Activated naive CD8-positive, alpha-beta T cell (primary cell): ENCODE measurements around the gene RAB3IL1.
A peak's percentile ranks its signal among the peaks of the same experiment; 100 is the strongest.

ENCODE experiments used
- H3K27ac Mint-ChIP-seq: one replicate; pipeline ENCODE4 v1.8.0; 2021; ENCODE audit warnings: mixed read lengths
- H3K27me3 Mint-ChIP-seq: one replicate; pipeline ENCODE4 v1.8.0; 2021; ENCODE audit warnings: mixed read lengths
- H3K36me3 Mint-ChIP-seq: one replicate; pipeline ENCODE4 v1.8.0; 2021; ENCODE audit warnings: mixed read lengths
- H3K4me1 Mint-ChIP-seq: one replicate; pipeline ENCODE4 v1.8.0; 2021; ENCODE audit warnings: low read depth, mixed read lengths
- H3K4me3 Mint-ChIP-seq: one replicate; pipeline ENCODE4 v1.8.0; 2021; ENCODE audit warnings: mild to moderate bottlenecking, mixed read lengths
- H3K9me3 Mint-ChIP-seq: one replicate; pipeline ENCODE4 v1.8.0; 2021; ENCODE audit warnings: low read depth, mixed read lengths

RAB3IL1 gene

DNA sequence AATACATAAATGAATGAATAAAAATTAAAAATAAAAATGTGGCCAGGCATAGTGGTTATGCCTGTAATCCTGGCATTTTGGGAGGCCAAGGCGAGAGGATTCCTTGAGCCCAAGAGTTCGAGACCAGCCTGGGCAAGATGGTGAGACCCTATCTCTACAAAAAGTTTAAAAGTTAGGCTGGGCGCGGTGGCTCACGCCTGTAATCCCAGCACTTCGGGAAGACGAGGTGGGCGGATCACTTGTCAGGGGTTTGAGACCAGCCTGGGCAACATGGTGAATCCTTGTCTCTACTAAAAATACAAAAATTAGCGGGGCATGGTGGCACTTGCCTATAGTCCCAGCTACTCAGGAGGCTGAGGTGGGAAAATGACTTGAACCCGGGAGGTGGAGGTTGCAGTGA is 23.1 kb upstream of the RAB3IL1 start:
- Mint-ChIP-seq H3K4me3 (no peak overlapping the region), H3K27me3 (peaks cover 10% of the 10 kb centered on the region), H3K27ac (no peak overlapping the region), H3K36me3 (peaks cover 9% of the 10 kb centered on the region), H3K9me3 (peaks cover 16% of the 10 kb centered on the region), H3K4me1 (no peaks in the 10 kb centered on the region)

DNA sequence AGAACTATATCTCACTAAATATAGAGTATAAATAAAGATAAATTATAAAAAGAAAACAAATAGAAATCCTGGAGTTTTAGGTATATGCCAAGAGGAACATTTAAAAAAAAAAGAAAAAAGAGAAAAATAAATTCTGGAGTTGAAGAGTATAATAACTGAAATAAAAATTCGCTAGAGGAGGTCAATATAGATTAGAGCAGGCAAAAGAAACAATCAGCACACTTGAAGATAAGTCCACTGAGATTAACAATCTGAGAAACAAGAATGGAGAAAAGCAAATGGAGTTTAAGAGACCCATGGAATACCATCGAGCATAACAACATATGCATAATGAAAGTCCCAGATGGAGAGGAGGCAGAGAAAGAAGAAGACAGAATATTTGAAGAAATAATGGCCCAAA is 18.5 kb upstream of the RAB3IL1 start:
- Mint-ChIP-seq H3K4me1 (no peaks in the 10 kb centered on the region), H3K9me3 (peaks cover 16% of the 10 kb centered on the region), H3K4me3 (no peak overlapping the region), H3K36me3 (peaks cover 13% of the 10 kb centered on the region), H3K27ac (no peak overlapping the region), H3K27me3 (peaks cover 28% of the 10 kb centered on the region)

DNA sequence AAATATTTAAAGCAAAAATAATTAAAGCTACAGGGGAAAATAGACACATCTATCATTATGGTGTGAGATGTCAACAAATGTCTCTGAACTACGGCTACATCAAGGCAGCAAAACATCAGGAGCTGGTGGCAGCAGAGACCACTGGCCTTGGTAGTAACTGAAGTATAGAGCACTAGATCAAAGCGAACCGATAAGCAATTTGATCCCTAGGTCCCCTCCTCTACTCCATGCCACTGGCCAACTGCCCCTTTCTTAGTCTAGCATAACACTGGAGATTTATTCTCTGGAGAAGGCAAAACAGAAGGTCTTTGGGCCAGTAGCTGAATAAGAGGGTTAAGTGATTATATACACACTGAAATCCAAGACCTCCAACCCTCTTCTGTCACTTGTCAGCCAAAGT is 13.6 kb upstream of the RAB3IL1 start:
- peaks cover 4% of the 10 kb centered on the region for H3K36me3 Mint-ChIP-seq
- H3K27ac Mint-ChIP-seq, result no peak overlapping the region
- H3K4me3 Mint-ChIP-seq, result no peak overlapping the region
- no peaks in the 10 kb centered on the region for H3K4me1 Mint-ChIP-seq
- H3K9me3 Mint-ChIP-seq, result peaks cover 2% of the 10 kb centered on the region
- peaks cover 20% of the 10 kb centered on the region for H3K27me3 Mint-ChIP-seq

DNA sequence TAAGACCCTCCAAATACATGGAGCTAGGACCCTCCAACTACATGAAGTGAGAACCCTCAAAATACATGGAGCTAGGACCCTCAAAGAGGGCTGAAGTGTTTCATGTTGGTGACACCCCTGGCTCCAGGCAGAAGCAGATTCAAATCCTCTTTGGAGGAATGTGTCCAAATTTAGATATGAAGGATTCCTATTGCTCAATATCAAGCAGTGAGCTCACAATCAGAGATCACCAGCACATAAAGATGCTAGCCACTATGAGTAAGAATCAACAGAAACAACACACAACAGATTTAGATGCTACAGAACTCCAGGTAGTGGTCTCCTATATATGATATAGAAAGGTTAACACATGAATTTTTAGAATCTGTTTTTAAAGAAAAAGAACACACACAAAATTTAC is 11.2 kb upstream of the RAB3IL1 start:
- Mint-ChIP-seq H3K4me3 (no peak overlapping the region), H3K27me3 (peaks cover 11% of the 10 kb centered on the region), H3K27ac (no peak overlapping the region), H3K36me3 (peaks cover 3% of the 10 kb centered on the region), H3K9me3 (no peaks in the 10 kb centered on the region), H3K4me1 (no peaks in the 10 kb centered on the region)

DNA sequence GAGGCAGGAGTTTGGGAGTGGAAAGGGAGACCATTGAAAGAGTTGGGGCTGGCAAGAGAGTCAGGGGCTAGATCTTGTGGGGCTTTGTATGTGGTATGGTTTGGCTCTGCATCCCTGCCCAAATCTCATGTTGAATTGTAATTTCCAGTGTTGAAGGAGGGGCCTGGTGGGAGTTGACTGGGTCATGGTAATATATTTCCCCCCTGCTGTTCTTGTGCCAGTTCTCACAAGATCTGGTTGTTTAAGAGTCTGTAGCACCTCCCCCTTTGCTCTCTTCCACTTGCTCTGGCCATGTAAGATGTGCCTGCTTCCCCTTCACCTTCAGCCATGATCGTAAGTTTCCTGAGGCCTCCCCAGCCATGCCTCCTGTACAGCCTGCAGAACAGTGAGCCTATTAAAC is 10.1 kb upstream of the RAB3IL1 start:
- H3K9me3 Mint-ChIP-seq, result no peaks in the 10 kb centered on the region
- H3K4me1 Mint-ChIP-seq, result no peaks in the 10 kb centered on the region
- no peaks in the 10 kb centered on the region for H3K36me3 Mint-ChIP-seq
- H3K27ac Mint-ChIP-seq, result no peak overlapping the region
- H3K27me3 Mint-ChIP-seq, result peaks cover 9% of the 10 kb centered on the region
- no peak overlapping the region for H3K4me3 Mint-ChIP-seq

DNA sequence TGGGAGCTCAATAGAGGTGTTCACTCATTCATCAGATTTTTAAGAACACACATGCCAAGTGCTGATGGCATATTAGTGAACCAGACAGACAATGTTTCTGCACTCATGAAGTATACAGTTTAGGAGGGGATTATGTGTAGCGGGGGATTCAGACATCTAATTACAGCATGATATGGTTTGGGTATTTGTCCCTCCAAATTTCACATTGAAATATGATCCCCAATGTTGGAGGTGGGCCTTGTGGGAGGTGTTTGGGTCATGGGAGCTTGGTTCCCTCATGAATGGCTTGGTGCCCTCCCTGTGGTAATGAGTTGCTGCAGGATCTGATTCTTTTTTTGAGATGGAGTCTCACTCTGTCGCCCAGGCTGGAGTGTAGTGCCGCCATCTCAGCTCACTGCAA is 8.9 kb upstream of the RAB3IL1 start:
- Mint-ChIP-seq H3K36me3 (no peaks in the 10 kb centered on the region), H3K27me3 (peaks cover 8% of the 10 kb centered on the region), H3K27ac (no peak overlapping the region), H3K4me1 (no peaks in the 10 kb centered on the region), H3K4me3 (no peak overlapping the region), H3K9me3 (no peaks in the 10 kb centered on the region)

DNA sequence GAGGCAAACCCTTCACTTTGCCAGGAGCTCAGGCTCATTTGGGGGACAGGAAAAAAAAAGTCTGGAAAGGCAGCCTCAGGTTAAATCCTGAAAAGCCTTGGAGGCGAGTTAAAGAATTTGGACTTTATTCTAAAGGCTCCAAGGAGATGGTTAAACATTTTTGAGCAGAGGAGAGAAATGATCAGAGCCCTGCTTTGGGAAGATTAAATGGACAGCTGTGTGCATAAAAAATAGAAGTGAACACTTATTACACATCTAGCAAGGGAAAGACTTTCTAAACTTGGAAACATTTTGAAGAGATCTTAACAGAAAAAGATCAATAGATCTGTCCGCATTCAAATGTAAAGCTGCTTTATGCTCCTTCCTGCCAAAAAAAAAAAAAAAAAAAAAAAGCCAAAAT is 8.4 kb upstream of the RAB3IL1 start:
- Mint-ChIP-seq H3K36me3 (no peaks in the 10 kb centered on the region), H3K27me3 (peaks cover 9% of the 10 kb centered on the region), H3K4me1 (no peaks in the 10 kb centered on the region), H3K9me3 (no peaks in the 10 kb centered on the region), H3K4me3 (no peak overlapping the region), H3K27ac (no peak overlapping the region)

DNA sequence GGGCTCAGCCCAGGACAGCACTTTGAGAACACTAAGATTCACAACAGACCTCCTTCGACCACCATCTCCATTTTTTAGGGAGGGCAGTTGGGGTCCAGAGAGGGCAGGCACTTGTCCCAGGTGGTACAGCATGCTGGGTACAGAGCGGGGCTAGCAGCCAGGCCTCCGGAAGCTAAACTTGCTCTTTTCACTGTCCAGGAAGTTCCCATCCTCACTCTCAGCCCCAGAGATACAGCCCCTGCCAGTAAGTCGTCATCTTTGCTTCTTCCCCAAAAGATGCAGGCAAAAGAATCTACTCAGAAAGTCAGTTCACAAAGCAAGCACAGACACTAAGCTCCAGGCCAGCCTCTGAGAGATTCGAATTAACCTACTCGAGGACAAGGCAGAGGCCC is 6.7 kb upstream of the RAB3IL1 start:
- Mint-ChIP-seq H3K27ac (no peak overlapping the region), H3K36me3 (no peaks in the 10 kb centered on the region), H3K4me3 (no peak overlapping the region), H3K27me3 (peaks cover 15% of the 10 kb centered on the region), H3K4me1 (no peaks in the 10 kb centered on the region), H3K9me3 (no peaks in the 10 kb centered on the region)

DNA sequence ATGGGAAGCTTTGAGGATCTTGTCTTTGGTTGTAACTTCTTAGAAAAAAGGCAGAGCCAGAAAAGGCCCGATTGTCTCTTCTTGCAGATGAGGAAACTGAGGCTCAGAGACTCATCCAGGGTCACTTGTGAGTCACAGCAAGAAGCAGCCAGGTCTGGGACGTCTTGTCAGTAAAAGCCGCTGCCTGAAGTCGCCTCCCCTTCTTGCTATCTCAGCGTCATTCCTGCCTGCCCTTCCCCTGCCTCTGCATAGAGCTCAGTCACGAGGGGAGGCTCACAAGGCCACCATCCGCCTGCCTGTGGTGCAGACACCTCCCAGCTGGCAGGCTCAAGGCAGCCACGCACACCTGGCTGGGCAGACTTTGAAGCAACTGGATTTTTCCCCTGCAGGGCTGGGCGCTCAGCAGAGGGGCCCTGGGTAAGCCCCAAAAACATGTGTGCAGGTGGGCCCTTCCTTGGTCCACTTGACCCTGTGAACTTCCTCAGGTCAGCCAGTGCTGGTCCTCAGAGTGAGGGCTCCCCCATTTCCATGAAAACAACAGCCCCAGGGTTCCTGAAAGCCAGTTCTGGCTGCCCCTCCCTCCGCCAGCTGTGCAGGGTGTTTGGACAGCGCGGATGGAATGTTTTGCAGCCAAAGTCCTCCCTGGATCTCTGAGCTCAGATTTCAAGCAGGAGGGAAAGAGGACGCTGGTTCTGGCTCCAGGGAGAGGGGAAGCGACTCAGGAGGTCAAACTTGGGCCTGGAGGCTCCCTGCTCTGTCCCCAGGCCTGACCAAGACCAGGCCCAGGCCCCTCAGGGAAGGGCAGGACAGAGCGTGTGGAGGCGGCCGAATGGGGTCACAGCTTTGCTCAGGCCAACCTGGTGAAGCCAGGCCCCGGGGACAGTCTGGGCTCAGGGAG is 6.0 kb upstream of the RAB3IL1 start:
- Mint-ChIP-seq H3K27ac (no peak overlapping the region), H3K4me1 (peaks cover under 1% of the 10 kb centered on the region), H3K9me3 (no peaks in the 10 kb centered on the region), H3K36me3 (no peaks in the 10 kb centered on the region), H3K27me3 (peaks cover 21% of the 10 kb centered on the region), H3K4me3 (no peak overlapping the region)

DNA sequence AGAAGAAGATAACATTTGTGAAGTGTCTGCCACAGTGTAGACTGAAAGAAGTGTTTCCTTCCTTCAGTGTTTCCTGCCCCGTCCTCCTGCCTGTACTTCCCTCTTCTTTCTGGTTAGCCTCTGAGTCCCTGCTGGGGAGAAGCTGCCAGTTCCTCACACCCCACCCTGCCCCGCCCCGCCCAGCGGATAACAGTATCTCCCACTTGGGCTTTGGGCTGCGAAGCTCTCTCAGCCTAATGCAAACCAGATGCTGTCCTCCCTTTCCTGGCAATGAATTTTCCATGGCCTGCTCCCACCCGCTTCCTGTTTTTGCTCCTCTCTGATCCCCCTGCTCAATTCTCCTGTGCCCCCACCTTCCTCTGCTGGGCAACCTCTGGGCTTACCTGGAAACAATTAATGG is 5.2 kb upstream of the RAB3IL1 start:
- Mint-ChIP-seq H3K4me1 (peaks cover 8% of the 10 kb centered on the region), H3K4me3 (no peak overlapping the region), H3K27ac (no peak overlapping the region), H3K27me3 (peaks cover 30% of the 10 kb centered on the region), H3K36me3 (no peaks in the 10 kb centered on the region), H3K9me3 (no peaks in the 10 kb centered on the region)

DNA sequence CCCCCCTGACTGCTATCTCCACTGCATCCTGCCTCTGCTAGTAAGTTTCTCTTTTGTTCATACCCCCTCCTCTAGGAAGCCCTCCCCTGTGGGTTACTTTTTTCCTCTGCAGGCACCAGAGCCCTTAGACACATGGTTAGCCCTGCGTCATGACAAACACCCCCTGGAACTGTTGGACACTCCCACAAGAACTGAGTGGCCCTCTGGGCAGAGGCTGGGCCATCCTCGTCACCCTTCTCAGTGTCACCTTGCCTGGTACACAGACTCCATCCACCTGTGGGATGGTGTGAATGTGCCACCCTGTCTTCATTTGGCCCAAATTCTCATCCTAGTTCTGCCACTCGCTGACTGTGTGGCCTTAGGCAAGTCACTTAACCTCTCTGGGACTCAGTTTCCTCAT is 4.1 kb upstream of the RAB3IL1 start:
- H3K36me3 Mint-ChIP-seq, result no peaks in the 10 kb centered on the region
- H3K4me3 Mint-ChIP-seq, result no peak overlapping the region
- H3K9me3 Mint-ChIP-seq, result no peaks in the 10 kb centered on the region
- H3K27ac Mint-ChIP-seq, result no peak overlapping the region
- H3K27me3 Mint-ChIP-seq, result peaks cover 32% of the 10 kb centered on the region
- peaks cover 8% of the 10 kb centered on the region for H3K4me1 Mint-ChIP-seq

DNA sequence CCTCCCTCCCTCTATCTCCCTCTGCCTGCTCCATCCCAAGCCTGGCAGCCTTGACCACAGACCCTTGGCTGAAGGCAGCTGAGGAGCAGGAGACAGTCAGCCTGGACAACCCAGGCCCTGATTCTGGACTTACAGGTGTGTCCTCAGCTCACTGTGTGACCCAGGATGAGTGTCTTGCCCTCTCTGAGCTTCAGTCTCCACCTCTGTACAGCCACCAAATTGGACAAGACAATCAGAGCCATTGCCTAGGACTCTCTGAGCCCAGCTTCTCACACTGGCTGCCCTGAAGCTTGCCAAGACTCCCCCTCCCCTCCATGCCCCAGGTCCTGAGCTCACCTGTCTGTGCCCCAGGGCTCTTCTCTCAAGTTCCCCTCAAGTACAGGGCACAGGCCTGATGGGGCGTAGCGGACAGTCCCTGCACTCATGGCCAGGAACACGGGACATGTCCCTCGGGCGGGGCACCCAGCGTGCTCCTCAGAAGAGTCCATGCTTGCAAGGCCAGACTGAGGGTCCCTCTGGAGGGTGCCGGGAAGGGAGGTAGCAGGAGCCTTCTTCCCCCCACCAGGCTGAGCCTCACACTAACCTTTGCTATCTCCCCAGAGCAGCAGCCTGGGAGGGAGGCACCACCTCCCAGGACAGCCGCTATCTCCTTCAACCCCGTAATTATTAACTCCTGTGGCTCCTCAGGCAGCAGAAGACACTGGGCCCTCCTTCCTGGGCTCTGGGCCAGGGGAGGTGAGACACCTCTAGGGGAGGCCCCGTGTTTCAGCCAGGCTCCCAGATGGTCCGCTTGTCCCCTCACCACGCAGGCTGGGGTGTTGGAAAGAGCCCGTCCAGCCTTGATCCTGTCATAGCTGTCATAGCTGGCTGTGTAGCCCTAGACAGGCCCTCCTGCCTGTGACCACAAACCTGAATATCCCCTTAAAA is 2.6 kb upstream of the RAB3IL1 start:
- H3K4me3 Mint-ChIP-seq, result no peak overlapping the region
- H3K27me3 Mint-ChIP-seq, result peaks cover 37% of the 10 kb centered on the region
- H3K4me1 Mint-ChIP-seq, result peaks cover 8% of the 10 kb centered on the region
- H3K27ac Mint-ChIP-seq, result no peak overlapping the region
- no peaks in the 10 kb centered on the region for H3K9me3 Mint-ChIP-seq
- H3K36me3 Mint-ChIP-seq, result no peaks in the 10 kb centered on the region

DNA sequence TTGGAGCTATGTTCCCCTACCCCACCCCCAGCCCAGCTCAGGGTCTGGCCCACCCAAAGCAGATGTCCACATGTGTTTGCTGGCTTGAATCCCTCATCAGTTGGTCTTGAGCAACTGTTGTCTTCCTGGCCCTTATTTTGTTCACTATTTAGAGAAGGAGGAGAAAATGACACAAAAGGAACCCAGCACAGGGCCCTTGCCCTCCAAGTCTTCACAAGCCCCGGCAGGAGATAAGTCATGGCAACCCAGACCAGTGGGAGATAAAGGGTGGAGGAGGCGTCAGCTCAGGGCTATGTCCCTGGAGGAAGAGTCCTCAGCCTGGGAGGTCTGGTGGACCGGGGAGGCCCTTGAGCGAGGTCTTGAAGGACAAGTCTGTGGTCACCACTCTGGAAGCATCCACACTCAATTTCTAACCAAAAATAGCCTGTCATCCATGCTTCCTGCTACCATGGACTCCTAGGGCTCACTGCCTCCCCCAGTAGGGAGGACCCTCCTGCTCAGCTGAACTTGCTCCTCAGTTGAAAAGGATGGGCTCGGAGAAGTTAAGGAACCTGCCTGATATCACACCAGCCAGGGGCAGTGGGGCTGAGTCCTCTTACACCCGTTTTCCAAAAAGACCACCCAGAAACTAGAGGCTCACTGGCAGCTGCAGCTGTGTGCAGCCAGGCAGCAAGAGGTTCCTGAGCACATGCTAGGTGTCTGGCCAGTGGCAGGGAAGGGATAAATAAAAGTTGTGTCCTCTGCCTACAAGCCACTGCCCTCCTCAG is 1.8 kb upstream of the RAB3IL1 start:
- Mint-ChIP-seq H3K4me3 (no peak overlapping the region), H3K36me3 (no peaks in the 10 kb centered on the region), H3K27ac (no peak overlapping the region), H3K27me3 (peaks cover 41% of the 10 kb centered on the region), H3K4me1 (peaks cover 8% of the 10 kb centered on the region), H3K9me3 (no peaks in the 10 kb centered on the region)

DNA sequence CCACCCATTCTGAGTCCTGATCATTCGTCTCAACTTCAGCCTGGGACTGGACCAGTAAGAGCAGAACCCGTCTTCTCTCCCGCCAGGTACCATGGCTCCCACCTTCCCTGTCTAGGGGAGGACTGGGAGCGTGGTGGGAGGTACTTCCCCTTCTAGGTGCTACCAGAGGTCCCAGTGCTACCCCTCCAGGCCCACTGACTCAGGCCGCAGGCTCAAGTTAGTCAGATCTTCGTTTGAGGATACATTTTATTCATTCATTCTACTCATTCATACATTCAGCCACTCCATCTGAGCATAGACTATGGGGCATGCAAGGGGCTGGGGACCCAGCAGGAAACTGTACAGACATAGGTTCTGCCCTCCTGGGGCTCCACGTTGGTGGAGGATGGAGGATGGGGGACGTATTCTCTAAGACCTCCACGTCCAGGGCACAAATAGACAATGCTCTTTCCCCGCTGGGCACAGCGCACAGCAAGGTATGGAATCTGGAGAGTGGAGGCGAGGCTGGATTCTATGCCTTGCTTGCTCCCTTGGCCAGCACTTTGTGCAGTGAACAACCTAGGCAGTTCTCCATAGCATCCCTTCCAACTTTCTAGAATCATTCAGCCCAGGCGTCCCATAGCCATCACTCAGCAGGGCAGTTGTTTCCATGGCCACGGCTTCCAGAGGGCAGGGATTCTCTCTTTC is 1.0 kb upstream of the RAB3IL1 start:
- H3K27me3 Mint-ChIP-seq, result peaks cover 41% of the 10 kb centered on the region
- peaks cover 8% of the 10 kb centered on the region for H3K4me1 Mint-ChIP-seq
- H3K4me3 Mint-ChIP-seq, result peak overlapping the region; percentile 83
- H3K36me3 Mint-ChIP-seq, result no peaks in the 10 kb centered on the region
- no peaks in the 10 kb centered on the region for H3K9me3 Mint-ChIP-seq
- peak overlapping the region; percentile 19 for H3K27ac Mint-ChIP-seq
